ENCODE results near the gene EDAR.

- TF ChIP-seq CTCF (IDR thresholded peaks at IDR 0.05): no peak
- TF ChIP-seq ZFX (IDR thresholded peaks at IDR 0.05; ENCODE audit: borderline replicate concordance): no peak
These were observed 18.0 kb upstream of the EDAR start for GRCh38 chr2:109006971-109007370.

Data from 22Rv1 (cell line).